NCI-H1417 (cell line): ENCODE results near the gene SLCO2B1.
A peak's percentile ranks its signal among the peaks of the same experiment; 100 is the strongest.
"Not testable (repeated sequence)": the region's sequence is repeated elsewhere in the genome, so short reads cannot be mapped to it uniquely, and the experiment has no call there.

ENCODE experiments used
- DNase-seq, 3 experiments: peaks; one replicate each; lab custom pipeline; 2025; lab: John Stamatoyannopoulos, UW

Gene SLCO2B1, protein sequence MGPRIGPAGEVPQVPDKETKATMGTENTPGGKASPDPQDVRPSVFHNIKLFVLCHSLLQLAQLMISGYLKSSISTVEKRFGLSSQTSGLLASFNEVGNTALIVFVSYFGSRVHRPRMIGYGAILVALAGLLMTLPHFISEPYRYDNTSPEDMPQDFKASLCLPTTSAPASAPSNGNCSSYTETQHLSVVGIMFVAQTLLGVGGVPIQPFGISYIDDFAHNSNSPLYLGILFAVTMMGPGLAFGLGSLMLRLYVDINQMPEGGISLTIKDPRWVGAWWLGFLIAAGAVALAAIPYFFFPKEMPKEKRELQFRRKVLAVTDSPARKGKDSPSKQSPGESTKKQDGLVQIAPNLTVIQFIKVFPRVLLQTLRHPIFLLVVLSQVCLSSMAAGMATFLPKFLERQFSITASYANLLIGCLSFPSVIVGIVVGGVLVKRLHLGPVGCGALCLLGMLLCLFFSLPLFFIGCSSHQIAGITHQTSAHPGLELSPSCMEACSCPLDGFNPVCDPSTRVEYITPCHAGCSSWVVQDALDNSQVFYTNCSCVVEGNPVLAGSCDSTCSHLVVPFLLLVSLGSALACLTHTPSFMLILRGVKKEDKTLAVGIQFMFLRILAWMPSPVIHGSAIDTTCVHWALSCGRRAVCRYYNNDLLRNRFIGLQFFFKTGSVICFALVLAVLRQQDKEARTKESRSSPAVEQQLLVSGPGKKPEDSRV

DNA sequence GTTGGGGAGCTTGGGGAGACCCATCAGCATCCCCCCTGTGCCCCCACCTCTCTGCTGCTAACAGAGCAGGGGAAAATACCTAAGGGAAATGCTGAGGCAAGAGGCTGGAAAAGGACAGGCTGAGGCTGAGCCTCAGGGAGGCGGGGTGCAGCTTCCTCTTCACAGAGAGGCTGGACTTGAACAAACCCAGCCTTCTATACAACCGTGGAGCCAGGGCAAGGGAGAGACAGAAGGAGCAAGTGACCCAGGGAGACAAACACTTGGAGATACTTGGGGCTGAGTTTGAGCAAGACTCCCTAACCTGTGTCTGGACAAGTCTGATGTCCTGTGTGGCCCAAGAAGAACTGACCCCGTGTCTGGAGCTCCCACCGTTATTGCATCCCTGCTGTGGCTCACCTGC lies at the start of gene SLCO2B1:
Gene SLCO2B1, plus strand, starts transcription at position 229 of the 400 bp plus-strand sequence. CDS start 275 bp downstream, outside the sequence.
- DNase-seq = no peak

DNA sequence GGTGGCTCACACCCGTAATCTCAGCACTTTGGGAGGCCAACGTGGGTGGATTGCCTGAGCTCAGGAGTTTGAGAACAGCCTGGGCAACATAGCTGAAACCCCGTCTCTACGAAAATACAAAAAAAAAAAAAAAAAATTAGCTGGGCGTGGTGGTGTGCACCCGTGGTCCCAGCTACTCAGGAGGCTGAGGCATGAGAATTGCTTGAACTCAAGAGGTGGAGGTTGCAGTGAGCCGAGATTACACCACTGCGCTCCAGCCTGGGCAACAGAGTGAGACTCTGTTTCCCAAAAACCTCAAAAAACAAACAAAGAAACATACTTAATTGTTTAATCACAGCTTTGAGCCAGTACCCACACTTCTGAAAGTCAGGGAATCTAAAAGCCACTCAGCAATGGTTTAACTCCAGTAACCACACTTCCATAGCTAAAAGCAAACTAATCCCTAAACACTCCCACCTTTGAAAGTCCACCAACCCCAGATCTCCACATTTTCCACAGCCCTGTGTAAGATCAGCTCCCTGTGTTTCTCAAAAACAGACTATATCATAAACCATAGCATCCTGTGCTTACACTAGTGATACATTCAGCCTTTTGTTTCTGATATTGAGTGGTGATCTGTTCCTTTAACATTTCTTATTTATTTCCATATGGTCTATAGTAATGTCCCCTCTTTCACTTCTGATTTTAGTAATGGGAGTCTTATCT lies 49.3 kb upstream of the SLCO2B1 start:
- no peak for DNase-seq

DNA sequence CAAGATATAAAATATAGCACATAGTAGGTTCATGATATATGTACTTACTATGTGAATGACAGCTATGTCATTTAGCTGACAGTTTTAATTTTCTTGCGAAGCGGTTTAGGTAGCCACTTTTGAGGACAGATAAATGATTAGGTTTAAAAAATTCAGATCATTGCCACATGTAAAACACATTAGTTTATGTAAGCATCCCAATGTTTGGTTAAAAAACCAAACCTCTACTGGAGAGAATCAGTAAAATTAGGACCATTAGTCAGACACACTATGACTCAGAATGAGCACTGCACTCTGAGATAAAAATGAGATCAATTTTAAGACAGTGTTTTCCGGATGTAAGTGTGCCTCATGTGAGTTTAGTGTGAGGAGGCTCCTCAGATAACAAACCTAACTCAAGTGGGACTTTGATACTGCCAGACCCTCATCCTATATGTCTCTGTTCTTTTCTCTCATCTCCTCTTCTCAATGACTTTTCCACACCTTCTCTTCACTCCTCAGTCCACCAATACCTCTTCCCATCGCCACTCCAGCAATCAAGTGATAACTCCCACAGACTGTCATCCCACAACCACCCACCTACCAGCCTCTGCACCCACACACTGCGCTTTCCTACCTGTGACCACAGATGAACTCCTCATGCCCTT lies 47.4 kb upstream of the SLCO2B1 start:
- no peak for DNase-seq

DNA sequence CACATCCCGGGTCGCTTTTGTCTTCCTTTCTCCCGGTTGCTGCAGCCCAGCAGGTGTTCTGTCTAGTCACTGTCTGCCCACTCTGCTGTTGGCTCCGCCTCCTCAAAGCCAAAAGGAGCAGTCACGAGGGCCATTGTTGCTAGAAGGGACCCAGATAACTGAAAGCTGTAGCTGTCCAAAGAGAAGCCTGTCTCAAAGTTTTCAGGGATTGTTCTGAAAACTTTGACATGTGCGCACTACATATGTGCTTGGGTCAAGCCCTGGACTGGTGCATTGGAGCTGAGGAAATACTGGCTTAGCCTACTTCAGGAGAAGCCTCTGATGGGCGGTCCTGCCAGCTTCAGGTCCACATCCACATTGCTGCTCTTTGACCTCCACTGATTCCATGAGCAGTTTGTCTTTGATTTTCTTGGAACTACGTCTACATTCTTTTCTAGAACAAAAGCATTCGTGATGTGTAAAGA lies 45.4 kb upstream of the SLCO2B1 start:
- peak in 1 of 3 experiments; percentile 47 for DNase-seq

DNA sequence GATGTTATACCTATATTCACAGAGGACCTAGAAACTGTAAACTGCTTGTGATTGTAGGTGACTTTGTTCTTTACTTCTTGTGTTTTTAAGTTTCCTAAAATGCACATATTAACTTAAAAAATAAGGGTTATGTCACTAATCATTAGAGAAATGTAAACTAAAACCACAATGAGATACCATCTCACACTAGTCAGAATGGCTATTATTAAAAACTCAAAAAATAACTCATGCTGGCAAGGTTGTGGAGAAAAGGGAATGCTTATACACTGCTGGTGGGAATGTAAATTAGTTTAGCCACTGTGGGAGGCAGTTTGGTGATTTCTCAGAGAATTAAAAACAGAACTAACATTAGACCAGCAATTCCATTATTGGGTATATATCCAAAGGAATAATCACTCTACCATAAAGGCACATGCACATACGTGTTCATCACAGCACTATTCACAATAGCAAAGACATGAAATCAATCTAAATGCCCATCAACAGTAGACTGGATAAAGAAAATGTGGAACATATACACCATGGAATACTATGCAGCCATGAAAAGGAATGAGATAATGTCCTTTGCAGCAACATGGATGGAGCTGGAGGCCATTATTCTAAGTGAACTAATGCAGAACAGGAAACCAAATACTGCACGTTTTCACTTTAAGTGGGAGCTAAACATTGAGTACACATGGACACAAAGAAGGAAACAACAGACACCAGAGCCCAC lies 44.8 kb upstream of the SLCO2B1 start:
- not testable (repeated sequence) for DNase-seq

DNA sequence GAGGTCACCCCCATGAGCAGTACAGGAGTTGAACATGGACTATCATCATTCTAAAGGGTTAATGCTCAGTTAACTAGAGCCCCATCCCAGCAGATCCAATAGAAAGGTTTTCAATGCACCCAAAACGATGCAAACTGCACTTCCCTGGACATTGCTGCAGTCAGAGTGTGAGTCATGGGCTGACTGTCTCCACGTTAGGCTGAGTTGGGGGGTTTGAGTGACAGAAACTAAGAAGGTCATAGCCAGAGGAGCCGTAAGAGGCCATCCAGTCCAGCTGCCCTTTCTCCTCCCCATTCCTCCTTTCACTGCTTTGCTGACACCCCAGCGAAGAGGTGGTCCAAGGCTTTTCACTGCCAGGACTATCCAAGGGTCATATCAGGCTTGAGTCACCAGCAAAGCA lies 43.7 kb upstream of the SLCO2B1 start:
- DNase-seq = no peak

DNA sequence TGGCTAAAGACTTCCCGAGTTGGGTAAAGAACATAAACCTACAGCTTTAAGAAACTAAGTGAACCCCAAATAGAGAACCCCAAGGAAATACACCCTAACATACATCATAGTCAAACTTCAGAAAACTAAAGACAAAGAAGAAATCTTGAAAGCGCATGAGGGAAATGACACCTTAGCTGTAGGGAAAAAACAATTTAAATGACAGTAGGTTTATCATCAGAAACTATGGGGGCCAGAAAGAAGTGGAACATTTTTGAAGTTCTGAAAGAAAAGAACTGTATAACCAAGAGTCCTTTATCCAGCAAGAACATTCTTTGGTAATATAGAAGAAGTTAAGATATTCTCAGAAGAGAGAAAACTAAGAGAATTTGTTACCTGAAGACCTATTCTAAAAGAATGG lies 38.7 kb upstream of the SLCO2B1 start:
- no peak for DNase-seq

DNA sequence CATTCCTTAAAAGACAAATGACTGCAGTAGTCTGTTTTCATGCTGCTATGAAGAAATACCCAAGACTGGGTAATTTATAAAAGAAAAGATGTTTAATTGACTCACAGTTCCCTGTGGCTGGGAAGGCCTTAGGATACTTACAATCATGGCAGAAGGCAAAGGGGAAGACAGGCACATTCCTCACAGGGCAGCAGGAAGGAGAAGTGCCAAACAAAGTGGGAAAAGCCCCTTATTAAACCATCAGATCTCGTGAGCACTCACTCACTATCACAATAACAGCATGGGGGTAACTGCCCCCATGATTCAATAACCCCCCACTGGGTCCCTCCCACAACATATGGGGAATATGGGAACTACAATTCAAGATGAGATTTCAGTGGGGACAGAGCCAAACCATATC lies 37.9 kb upstream of the SLCO2B1 start:
- no peak for DNase-seq

DNA sequence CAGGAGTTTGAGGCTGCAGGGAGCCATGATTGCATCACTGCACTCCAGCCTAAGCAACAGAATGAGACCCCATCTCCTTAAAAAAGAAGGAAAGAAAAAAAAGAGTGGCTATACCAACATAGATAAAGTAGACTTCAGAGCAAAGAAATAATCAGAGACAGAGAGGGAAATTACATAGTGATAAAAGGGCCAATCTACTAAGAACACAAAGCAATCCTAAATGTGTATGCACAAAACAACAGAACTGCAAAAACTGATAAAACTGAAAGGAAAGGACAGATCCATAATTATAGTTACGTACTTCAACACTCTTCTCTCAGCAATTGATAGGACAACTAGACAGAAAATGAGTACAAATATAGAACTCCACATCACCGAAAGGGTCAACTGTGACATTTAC lies 36.4 kb upstream of the SLCO2B1 start:
- DNase-seq = no peak

DNA sequence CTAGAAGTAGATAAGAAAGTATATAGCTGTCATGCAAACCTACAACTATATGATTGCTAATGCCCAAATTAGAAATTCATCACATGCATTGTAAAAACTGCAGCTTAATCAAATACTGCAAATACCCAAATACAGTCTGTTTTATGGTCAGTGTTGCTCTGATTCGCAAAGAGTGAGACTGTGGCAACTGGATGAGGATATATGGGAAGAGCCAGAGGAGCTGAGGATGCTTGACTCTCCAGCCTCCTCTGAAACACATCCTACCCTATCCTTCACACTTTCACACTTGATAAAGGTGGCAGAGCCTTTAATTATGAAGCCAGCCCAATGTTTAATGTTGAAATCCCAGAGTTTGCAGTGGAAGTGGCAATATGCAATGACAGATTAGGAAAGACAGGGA lies 32.3 kb upstream of the SLCO2B1 start:
- DNase-seq = no peak

DNA sequence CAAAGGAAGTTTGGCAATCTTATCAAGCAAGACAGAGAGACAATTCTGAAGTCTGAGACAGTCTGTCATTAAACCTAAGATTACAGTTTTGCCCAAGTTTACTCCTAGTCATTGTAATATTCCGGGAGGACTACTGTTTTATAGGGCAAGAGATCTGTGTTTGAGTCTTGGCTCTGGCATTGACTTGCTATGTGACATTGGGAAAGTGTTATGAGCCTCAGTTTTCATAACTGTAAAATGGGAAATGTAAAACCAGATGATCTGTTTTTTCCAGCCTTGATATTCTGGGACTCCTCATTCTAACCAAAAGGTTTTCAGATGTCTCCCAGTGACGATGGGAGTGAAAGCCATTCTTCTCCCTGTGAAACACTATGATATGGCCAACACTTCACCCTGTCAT lies 24.3 kb upstream of the SLCO2B1 start:
- no peak for DNase-seq

DNA sequence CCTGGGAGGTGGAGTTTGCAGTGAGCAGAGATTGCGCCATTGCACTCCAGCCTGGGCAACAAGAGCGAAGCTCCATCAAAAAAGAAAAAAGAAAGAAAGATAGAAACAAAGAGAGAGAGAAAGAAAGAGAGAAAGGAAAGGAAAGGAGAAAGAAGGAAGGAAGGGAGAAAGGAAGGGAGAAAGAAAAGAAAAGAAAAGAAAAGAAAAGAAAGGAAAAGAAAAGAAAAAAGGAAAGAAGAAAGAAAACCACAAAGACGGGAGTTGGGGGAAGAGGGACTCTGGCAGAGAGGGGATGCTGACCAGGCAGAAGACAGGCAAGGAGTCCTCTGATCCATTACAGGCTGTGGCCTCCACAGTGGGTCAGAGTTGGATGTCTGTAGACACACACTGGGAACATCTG lies 18.8 kb upstream of the SLCO2B1 start:
- no peak for DNase-seq

DNA sequence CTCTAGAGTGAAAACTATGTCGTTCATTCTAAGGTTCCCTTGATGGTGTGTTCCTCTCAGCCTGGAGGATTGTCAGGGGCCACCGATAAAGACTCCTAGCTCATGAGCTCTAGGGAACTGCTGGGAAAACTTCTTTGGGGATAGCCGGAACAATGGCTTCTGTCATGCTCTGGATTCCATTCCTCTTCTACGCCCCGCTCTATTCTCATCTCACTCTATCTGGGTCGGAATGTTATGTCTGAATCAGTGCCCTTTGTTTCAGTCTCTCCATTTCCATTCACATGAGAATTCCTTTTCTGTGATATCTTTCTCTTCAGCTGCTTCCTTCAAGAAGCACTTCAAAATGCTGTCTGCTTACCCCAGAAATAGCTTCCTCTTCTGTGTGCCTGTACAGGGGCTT lies 16.9 kb upstream of the SLCO2B1 start:
- no peak for DNase-seq

DNA sequence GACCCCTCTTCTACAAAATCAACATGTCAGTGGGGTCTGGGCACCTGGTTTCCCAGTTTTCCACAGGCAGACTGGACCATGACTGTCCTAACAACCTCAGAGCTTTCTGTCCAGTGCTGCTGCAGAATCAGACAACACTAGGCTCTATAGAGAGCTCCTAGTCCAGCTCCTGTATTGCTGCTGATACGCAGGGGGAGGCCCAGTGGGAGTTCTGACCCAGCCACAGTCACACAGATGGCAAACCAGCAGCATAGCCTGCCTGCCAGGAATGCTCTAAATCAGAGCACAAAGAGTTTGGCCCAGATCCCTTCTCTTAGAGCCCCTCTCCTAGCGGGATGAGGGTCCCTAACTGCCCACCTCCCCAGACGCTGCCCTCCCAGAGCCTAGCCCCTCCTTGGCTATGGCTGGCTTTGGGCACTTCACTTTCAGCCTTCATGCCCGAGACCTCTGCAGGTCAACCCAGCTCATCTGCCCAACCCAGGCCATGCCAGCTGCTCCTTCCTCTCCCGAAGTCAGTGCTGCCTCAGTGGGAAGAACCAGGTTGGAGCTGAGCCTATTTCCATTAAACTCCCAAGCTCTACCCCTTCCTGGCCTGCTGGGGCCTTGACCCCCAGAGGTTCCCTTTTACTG lies 15.8 kb upstream of the SLCO2B1 start:
- no peak for DNase-seq

DNA sequence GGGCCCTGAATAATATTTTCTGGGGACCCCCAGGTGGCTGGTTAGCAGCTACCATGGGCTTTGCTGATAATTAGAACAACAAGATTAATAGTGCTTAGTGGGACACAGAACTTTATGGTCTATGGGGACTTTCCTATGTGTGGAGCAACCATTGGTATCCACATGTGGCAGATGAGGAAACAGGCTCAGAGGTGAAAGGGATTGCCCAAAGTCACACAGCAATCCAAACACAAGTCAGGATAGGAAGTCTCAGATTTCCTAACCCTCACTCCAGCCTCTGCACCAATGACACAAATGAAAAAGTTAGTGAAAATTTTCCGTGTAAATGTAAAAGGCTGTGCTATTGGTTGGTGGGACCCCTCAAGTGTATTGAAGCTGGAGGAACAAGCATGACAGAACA lies 15.3 kb upstream of the SLCO2B1 start:
- no peak for DNase-seq

DNA sequence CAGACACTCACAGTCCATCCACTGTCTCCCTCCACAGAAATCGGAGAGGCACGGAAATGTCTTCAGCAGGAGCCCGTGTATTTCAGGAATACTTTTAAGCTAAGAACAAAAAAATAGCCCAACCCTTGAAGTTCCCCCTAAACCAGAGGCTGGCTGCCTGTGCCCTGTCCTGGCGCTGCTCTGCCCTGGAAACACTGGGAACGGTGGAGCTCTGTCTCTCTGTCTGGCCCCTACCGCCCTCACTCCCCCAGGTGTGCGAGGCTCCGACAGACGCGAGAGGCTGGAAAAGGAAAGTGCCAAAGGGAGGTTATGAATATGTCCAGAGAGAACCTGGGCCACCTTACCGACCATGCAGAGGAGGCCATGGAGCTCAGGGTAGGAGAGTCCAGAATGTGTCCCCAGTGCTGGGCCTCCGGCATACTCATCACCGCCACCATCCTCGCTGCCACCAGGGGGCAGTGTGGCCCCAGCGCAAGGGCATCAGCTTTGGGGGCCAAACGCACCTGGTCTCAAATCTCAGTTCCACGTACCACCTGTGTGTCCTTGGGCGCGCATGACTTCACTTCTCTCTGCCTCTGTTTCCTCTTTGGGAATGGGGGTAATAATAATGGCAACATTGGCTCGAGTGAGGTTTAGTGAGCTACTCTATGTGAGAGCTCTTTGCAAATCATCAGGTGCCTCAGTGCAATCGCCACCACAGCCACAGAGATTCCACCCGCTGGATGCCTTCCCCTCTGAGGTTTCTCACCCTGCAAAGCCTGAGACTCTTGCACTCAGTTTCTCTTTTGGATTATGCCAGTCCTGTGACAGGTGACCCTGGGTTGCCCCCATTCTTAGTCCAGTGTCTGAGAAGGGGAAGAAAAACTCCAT lies 10.4 kb upstream of the SLCO2B1 start:
- peak in 2 of 3 experiments; percentile 22 to 51 for DNase-seq

DNA sequence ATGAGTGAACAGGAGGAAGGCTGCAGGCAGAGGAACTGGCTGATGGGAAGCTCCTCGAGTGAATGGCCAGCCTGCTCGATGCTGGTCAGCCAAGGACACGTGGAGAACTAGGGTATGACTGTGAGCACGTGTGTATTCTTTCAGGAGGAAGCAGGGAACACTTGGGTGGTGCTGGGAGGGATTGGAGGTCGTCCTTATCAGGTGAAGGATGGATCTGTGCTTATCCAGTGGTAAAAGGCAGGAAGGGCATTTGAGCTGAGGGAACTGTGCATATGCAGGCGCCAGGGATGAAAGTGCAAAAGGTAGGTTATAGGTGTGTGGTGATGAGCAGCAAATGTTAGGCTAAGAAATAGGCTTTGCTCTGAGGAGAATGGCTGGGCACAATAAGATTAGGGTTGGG lies 9.7 kb upstream of the SLCO2B1 start:
- DNase-seq = no peak

DNA sequence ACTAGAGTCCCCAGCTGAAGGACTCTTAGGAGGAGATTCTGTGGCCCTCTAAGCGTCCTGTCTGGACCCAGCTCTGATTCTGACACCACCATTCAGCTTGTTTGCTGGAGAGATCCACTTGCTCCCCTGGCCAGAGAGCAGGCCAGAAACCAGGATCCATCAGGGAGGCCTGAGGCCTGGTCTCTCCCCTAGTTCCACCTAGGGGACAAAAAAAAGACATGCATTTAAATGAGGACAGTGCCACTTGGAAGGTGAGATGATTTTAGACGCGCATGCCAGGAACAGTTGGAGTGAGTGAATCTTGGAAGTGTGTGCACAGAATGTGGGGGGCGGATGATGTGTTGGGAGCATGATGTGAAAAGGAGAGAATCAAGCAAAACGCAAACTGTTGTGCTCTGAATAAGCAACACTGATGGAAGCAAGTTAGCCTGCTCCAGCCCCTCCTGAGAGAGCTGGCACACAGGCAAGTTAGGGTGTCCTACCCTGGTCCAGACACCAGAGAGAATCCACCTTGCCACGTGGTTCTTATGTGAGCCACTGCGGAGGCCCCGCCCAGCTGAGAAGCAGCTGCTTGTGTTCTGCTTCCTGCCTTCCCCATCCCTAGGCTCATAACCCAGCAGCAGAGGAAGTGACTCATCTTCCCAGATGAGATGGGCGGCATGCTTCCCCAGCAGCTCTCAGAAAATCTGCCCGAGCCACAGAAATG lies 8.0 kb upstream of the SLCO2B1 start:
- peak; percentile 51 to 64 (median 58) for DNase-seq

DNA sequence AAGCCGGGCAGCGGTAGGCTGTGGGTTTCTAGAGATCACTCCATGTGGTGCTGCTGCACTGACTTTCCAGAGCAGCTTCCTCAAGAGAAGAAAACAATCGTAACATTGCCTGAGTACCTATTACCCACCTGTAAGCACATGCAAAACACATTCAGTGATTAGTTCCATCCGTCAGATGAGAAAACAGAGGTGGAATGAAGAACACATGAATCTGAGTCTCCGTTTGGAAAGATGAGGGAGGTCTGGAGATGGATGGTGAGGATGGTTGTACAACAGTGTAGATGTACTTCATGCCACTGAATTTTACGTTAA lies 7.5 kb upstream of the SLCO2B1 start:
- DNase-seq = no peak

DNA sequence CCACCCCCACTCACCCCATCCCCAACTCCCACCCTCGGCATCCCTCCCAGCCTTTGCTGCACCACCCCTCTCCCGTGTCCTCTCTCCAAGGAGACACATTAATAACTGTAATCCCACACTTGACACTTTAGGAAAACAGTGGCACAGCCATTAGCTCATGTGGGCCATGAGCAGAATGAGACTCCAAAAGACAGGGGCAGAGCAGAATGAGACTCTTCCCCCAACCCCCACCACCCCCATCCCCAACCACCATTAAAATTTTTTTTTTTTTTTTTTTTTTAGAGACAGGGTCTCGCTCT lies 6.2 kb upstream of the SLCO2B1 start:
- DNase-seq = no peak
